Keratinocyte (primary cell): ENCODE data around the gene RFX6. TPM values are rescaled to one million over a fixed set of nuclear protein-coding genes. Genes with fewer than 3 reads are reported as not detected.

Source experiments
- DNase-seq: peaks from one replicate; pipeline ENCODE4 v3.0.0-alpha.2; 2011; ENCODE audit warnings: low read depth, missing footprints, low spot score
- FAIRE-seq: peaks from 2 replicates; lab custom pipeline; 2011; peaks lifted over from hg19 to GRCh38; lab: Jason Lieb, UNC
- H2AFZ ChIP-seq: 2 replicates; pipeline ENCODE4 v1.6.0; 2012; ENCODE audit warnings: low read length, control low read depth, inconsistent platforms; ENCODE audit not compliant: control insufficient read depth
- H3K27ac ChIP-seq: 2 replicates; pipeline ENCODE4 v1.5.1; 2011; ENCODE audit warnings: low read length; ENCODE audit not compliant: control insufficient read depth, insufficient read depth
- H3K27me3 ChIP-seq: 3 replicates; pipeline ENCODE4 v1.6.0; 2011; ENCODE audit warnings: low read length; ENCODE audit not compliant: control insufficient read depth, insufficient read depth; ENCODE audit errors: extremely low read depth
- H3K36me3 ChIP-seq, 2 experiments: 2 replicates in 1 of 2; 3 replicates in 1 of 2; pipeline ENCODE4 v1.5.1; 2011; ENCODE audit warnings: low read length in 2 of 2, mild to moderate bottlenecking in 1 of 2; ENCODE audit not compliant: control insufficient read depth in 2 of 2, insufficient read depth in 2 of 2; ENCODE audit errors: extremely low read depth in 1 of 2
- H3K4me1 ChIP-seq: 3 replicates; pipeline ENCODE4 v1.5.1; 2011; ENCODE audit warnings: low read length; ENCODE audit not compliant: control insufficient read depth, insufficient read depth; ENCODE audit errors: extremely low read depth
- H3K4me2 ChIP-seq: 3 replicates; pipeline ENCODE4 v1.6.0; 2011; ENCODE audit warnings: low read depth, low read length; ENCODE audit not compliant: control insufficient read depth, insufficient read depth; ENCODE audit errors: extremely low read depth
- H3K4me3 ChIP-seq, 3 experiments: fragments of 200-600 bp in 1 of 3; sonication (generic) in 1 of 3; 2 replicates in 2 of 3; 3 replicates in 1 of 3; pipeline ENCODE4 v1.5.1; 2011 to 2016; ENCODE audit warnings: low read length in 3 of 3, mild to moderate bottlenecking in 3 of 3, control low read depth in 2 of 3, inconsistent platforms in 1 of 3, low read depth in 1 of 3, mixed read lengths in 1 of 3, mixed run types in 1 of 3, moderate library complexity in 1 of 3; ENCODE audit not compliant: control insufficient read depth in 2 of 3, insufficient read depth in 2 of 3; ENCODE audit errors: extremely low read depth in 1 of 3
- H3K79me2 ChIP-seq: 2 replicates; pipeline ENCODE4 v1.6.0; 2012; ENCODE audit warnings: low read length; ENCODE audit not compliant: control insufficient read depth, insufficient read depth
- H3K9ac ChIP-seq: 3 replicates; pipeline ENCODE4 v1.6.0; 2011; ENCODE audit warnings: low read length; ENCODE audit not compliant: control insufficient read depth, insufficient read depth; ENCODE audit errors: extremely low read depth
- H3K9me1 ChIP-seq: 3 replicates; pipeline ENCODE4 v1.6.0; 2011; ENCODE audit warnings: low read length; ENCODE audit not compliant: control insufficient read depth, insufficient read depth; ENCODE audit errors: extremely low read depth
- H3K9me3 ChIP-seq: 2 replicates; pipeline ENCODE4 v1.5.1; 2012; ENCODE audit warnings: low read depth, low read length; ENCODE audit not compliant: control insufficient read depth
- H4K20me1 ChIP-seq: 3 replicates; pipeline ENCODE4 v1.6.0; 2011; ENCODE audit warnings: low read length; ENCODE audit not compliant: control insufficient read depth, insufficient read depth; ENCODE audit errors: extremely low read depth
- CTCF ChIP-seq, 3 experiments: IDR thresholded peaks in 1 of 3; conservative IDR thresholded peaks in 1 of 3; optimal IDR thresholded peaks in 1 of 3; 2 replicates in 2 of 3; 3 replicates in 1 of 3; pipeline versions ENCODE3 to v1.5.1; 2011; ENCODE audit warnings: low read length in 3 of 3, mild to moderate bottlenecking in 3 of 3, moderate library complexity in 2 of 3, control low read depth in 1 of 3, inconsistent platforms in 1 of 3; ENCODE audit not compliant: insufficient read depth in 2 of 3; ENCODE audit errors: extremely low read depth in 1 of 3
- EZH2 ChIP-seq: IDR thresholded peaks from one replicate; pipeline ENCODE4 v1.6.1; 2012; ENCODE audit warnings: inconsistent platforms, mild to moderate bottlenecking, low read length, moderate library complexity
- dilution Hi-C: fragments of 300-500 bp; cut with MboI; formaldehyde crosslinking; loops from one replicate; pipeline ENCODE4 v1.7.0; 2020; ENCODE audit warnings: low sequenced_read_pairs; ENCODE audit not compliant: extremely low pct_ligation_motif_present
- polyA plus RNA-seq, 5 experiments: library from polyadenylated mRNA; depleted of rRNA in 3 of 5; stranded (reverse) in 3 of 5; stranded (forward) in 1 of 5; unstranded in 1 of 5; fragments of >200 nt; gene quantifications; 1 replicate in 1 of 5; 2 replicates in 3 of 5; 3 replicates in 1 of 5; pipeline versions ENCODE4 v1.2.1 to v1.2.3, GENCODE V29; 2011 to 2012; ENCODE audit warnings: missing spikeins in 2 of 5, low read depth in 1 of 5, low replicate concordance in 1 of 5

Gene RFX6
- polyA plus RNA-seq, 1 donor (not counting 4 experiments of a cell fraction or from before 2014, with no cell fraction given): not detected

- dilution Hi-C loops: no loop called here
- no peak for TF ChIP-seq CTCF (optimal IDR thresholded peaks at IDR 0.05 in 1 of 3, IDR thresholded peaks at IDR 0.05 in 1 of 3, conservative IDR thresholded peaks at IDR 0.05 in 1 of 3; ENCODE audit: extremely low read depth in 1 of 3, insufficient read depth in 2 of 3, low read length in 3 of 3)
- no peak for TF ChIP-seq EZH2
- FAIRE-seq: no peak
These were observed 17.6 kb downstream of the RFX6 start for GRCh38 chr6:116894669-116895068.

GRCh38 chr6:116895935-116896334 lies 18.9 kb downstream of the RFX6 start:
- H3K9me3 ChIP-seq: no peaks in the 10 kb centered on the region
- H3K4me1 ChIP-seq: no peaks in the 10 kb centered on the region
- no peaks in the 10 kb centered on the region for H3K36me3 ChIP-seq
- H2AFZ ChIP-seq: no peak overlapping the region
- FAIRE-seq (no peak), DNase-seq (no peak)
- H3K4me2 ChIP-seq: no peak overlapping the region
- no peaks in the 10 kb centered on the region for H3K79me2 ChIP-seq
- H4K20me1 ChIP-seq: no peaks in the 10 kb centered on the region
- no peak overlapping the region for H3K27ac ChIP-seq
- dilution Hi-C loops: no loop called here
- H3K4me3 ChIP-seq: no peak overlapping the region
- no peaks in the 10 kb centered on the region for H3K27me3 ChIP-seq
- H3K9me1 ChIP-seq: no peaks in the 10 kb centered on the region
- no peak overlapping the region for H3K9ac ChIP-seq
- TF ChIP-seq EZH2 (no peak), CTCF (optimal IDR thresholded peaks at IDR 0.05 in 1 of 3, IDR thresholded peaks at IDR 0.05 in 1 of 3, conservative IDR thresholded peaks at IDR 0.05 in 1 of 3; ENCODE audit: extremely low read depth in 1 of 3, insufficient read depth in 2 of 3, low read length in 3 of 3) (no peak)

More at GRCh38 chr6:116894669-116895068, 17.6 kb downstream of the RFX6 start:
- Histone ChIP-seq H3K27me3 (no peaks in the 10 kb centered on the region), H3K4me2 (no peak overlapping the region), H3K36me3 (no peaks in the 10 kb centered on the region), H4K20me1 (no peaks in the 10 kb centered on the region), H3K27ac (no peak overlapping the region), H2AFZ (no peak overlapping the region), H3K9me3 (no peaks in the 10 kb centered on the region), H3K9ac (no peak overlapping the region), H3K4me3 (no peak overlapping the region), H3K79me2 (no peaks in the 10 kb centered on the region), H3K4me1 (no peaks in the 10 kb centered on the region), H3K9me1 (no peaks in the 10 kb centered on the region)
- no peak for DNase-seq
